GM19397 (cell line): ENCODE data around the gene TANGO6.

Source experiments
- ATAC-seq: cut with Tn5 transposase; IDR thresholded peaks from one replicate; pipeline ENCODE4 v1.9.1; 2021; ENCODE audit warnings: mild to moderate bottlenecking, moderate library complexity; ENCODE audit not compliant: unreplicated experiment

Gene TANGO6

DNA sequence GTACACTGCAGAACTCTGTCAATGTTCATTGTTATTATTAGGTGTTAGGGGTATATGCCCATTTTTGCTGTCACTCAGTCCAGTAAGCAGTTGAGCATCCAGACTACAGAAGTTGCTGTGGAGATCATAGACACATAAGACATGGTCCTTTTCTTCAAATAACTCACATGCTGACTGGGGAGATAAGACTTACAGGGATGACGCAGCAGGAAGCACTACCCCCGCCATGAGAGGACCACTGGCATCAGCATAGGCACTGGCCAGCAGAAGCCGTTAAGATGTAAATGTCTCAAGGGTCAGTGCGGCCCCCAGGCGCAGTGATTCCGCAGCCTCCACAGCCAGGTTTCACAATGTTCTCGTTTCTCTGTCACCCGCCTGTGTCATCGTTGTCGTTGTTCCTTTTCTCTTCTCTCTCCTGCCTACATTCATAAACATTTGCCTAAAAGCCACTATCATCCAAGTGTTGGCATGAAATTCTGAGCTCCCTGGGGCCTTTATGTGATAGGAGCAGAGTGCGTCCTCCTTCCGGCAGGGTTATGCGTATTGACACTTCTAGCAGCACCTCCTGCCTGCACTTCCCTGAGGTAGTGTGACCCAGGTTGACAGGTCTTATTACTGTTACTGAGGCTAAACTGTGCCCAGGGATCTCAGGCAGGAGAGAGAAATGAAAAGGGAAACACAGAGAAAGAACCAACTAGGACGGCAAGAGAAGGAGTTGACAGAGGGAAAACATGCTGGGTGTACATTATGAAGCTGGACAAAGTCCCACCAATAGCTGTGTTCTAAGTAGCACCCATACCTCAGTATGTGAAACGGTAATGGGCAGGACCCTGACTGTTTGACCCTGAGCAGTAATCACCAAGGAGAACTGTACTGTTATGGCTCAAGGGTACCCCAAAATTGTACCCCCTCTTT is 17.9 kb downstream of the TANGO6 start:
- no peak for ATAC-seq

DNA sequence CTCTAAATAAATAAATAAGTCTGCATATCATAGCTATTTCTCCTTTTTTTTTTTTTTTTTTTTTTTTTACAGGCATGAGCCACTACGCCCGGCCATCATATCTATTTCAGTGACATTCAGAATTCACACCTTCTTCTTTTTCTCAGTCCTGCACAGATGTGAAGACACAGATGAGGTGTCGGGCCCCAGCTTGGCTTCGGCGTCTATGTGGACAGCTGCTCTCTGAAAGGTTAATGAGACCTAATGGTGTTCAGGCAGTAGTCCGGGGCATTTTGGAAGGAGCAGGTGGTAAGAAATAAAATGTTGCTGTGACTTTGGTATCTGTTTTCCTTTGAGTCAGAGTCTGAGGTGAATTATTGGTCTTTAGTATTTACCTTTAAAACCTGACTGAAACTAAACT is 23.6 kb downstream of the TANGO6 start:
- ATAC-seq: no peak

DNA sequence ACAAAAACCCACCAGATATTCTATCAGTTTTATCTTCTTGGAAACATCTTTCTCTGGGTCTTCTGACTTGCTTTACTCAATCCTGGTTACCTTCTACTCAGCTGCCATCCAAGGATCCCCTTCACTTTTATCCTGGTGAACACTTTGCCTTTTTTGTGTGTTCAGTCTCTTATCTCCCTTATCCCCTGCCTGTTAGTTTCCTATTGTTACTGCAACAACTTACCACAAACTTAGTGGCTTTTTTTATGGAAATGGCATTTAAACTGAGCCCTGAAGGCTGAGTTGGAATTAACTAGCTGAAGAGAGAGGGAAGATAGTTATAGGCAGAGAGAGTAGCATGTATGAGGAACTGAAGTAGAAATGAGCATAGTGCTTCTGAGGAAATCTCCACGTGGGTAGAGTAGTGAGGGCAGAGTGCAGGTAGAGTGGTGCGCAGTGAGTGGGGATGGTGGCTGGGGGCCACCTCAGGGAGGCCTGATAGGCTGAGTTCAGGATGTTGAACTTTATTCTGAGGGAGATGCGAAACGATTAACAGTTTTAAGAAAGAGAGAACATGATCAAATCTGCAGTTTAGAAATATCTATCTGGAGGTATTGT is 26.3 kb downstream of the TANGO6 start:
- ATAC-seq: no peak

- ATAC-seq: no peak
Measured at GRCh38 chr16:68873635-68874471, 30.5 kb downstream of the TANGO6 start.

DNA sequence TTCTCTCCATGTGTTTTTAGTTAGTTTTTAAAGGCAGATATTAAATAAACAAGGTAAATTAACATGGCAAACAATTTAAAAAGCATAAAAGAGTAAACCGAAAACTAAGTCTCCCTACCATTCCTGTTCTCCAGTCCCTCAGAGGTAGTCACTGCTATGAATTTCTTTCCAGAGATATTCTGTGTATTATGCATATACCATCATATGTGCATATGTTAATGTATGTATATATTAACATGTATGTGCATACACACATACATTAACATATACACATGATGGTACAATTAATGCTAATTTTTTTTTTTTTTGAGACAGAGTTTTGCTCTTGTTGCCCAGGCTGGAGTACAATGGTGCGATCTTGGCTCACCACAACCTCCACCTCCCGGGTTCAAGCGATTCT is 32.5 kb downstream of the TANGO6 start:
- ATAC-seq: no peak

DNA sequence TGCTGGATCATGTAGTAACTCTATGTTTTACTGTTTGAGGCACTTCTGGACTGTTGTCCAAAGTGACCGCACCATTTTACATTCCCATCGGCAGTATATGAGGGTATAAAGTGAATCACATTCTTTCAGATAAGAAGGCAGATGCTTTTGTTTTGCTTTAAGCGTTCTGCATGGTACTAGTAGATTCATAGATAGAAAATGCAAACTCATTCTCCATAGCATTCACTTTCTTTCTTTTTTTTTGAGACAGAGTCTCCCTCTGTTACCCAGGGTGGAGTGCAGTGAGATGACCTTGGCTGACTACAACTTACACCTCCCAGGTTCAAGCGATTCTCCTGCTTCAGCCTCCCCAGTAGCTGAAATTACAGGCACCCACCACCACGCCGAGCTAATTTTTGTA is 40.4 kb downstream of the TANGO6 start:
- ATAC-seq: no peak

GRCh38 chr16:68884401-68884800 is 41.1 kb downstream of the TANGO6 start:
- no peak for ATAC-seq

DNA sequence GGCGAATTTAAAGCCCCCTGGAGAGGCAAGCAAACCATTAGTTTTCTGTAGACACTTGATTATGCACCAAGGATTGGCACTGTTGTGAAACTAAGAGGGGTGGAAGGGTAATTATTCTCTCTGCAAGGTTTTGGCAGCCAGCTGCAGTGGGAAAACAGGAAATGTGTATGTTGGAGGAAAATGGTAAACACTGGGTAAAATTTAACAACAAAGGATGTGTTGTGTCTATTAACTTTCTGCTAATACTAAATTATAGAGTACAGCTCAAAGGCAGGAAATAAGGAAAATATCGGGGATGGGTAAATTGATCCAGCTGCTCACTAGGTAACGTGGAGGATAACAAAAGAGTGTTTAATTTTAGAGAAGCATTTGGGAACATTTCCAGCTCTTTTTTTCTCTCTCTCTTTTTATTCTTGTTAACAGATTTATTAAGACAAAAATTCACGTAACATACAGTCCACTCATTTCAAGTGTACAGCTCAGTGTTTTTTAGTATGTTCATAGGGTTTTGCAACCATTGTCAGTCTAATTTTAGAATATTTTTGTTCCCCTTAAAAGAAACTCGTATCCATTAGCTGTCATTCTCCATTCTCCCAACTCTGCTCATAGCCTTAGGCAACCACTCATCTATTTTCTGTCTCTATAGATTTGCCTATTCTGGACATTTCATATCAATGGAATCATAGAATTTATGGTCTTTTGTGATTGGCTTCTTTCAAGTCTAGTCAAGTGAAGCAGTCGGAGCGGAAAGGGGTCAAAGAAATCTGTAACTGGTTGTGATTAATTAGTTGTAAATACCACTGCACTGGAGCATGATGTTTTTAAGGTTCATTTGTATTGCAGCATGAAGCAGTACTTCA is 41.8 kb downstream of the TANGO6 start:
- no peak for ATAC-seq

DNA sequence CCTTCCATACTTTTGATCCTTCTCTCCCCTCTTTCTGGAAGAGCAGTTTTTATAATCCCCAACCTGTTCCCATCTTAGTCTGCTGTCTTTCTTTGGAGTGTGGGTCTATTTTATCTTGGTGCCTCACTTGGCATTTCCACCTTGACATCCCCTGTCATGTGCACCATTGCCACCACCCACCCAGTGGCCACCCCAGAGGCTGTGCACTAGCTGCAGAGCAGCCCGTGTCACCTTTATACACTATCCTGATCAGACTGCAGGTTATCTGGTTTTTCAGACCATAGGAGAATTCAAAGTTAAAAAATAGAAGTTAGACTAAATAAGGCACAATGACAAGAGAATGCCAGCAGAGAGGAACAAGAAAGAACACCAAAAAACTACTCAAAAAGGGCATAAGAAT is 43.8 kb downstream of the TANGO6 start:
- ATAC-seq: no peak

- no peak for ATAC-seq
Measured at GRCh38 chr16:68889508-68890150, 46.3 kb downstream of the TANGO6 start.

- no peak for ATAC-seq
Measured at GRCh38 chr16:68892214-68892613, 48.9 kb downstream of the TANGO6 start.

- ATAC-seq: no peak
Measured at GRCh38 chr16:68892898-68893297, 49.6 kb downstream of the TANGO6 start.

- ATAC-seq: no peak
Measured at GRCh38 chr16:68893710-68894705, 50.7 kb downstream of the TANGO6 start.

- ATAC-seq: no peak
Measured at GRCh38 chr16:68894714-68895113, 51.4 kb downstream of the TANGO6 start.

DNA sequence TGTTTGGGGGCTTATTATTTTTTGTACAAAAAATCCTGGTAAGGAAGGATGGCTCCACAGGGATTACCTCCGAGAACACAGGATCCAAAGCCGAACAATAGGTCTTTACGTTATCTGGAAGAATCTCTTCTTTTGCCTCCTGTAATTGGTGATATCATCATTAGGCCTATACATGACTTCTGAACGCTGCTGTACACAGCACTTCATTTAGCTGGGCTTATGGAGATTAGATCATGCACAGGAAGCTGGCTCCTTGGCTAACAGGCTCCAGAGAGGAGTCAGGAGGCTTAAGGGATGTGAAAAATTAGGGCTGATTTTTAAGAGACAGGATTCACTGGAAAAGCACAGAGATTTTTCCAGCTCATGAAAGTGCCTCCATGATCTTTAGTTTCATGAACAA is 54.7 kb downstream of the TANGO6 start:
- no peak for ATAC-seq

- no peak for ATAC-seq
Measured at GRCh38 chr16:68900009-68900408, 56.7 kb downstream of the TANGO6 start.

- no peak for ATAC-seq
Measured at GRCh38 chr16:68902003-68902968, 59.0 kb downstream of the TANGO6 start.

DNA sequence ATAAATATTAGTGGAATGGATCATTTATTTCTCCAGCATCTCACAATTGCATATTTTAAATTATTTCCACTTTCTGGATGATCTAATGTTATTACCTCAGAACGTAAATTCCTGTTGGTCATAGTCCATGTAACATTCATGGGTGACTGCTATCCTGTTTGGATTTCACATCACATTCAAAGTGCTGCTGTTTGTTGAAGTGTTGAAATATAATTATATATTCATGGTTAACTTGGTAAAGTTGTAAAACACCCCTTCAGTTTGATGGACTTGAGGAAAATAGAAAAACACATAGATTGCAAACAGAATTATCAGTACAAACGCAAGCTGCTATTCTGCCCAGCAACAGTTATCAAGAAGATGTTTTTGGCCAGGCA is 59.6 kb downstream of the TANGO6 start:
- no peak for ATAC-seq
